Stimulated activated CD8-positive, alpha-beta memory T cell treated with anti-CD3 and anti-CD28 coated beads, Interleukin-4, amount 100 ng/mL, for 4 hours (primary cell): Measurements from ENCODE around the gene KLRD1.
"Not testable (repeated sequence)": the region's sequence is repeated elsewhere in the genome, so short reads cannot be mapped to it uniquely, and the experiment has no call there.

Source experiments
- DNase-seq, 2 donors: peaks; one replicate each; pipeline ENCODE4 v3.0.0-alpha.2; 2020; ENCODE audit warnings: low read depth in 2 of 2, low spot score in 1 of 2

Gene KLRD1

GRCh38 chr12:10368206-10369171 lies 60.8 kb downstream of the KLRD1 start:
- DNase-seq = no peak

GRCh38 chr12:10369557-10370415 lies 62.1 kb downstream of the KLRD1 start:
- no peak for DNase-seq

- DNase-seq = not testable (repeated sequence)
These were observed 64.3 kb downstream of the KLRD1 start for GRCh38 chr12:10371893-10372535.

- no peak for DNase-seq
These were observed 64.9 kb downstream of the KLRD1 start for GRCh38 chr12:10372559-10372958.

- DNase-seq = no peak
These were observed 67.0 kb downstream of the KLRD1 start for GRCh38 chr12:10374624-10375018.

- DNase-seq = not testable (repeated sequence)
These were observed 71.1 kb downstream of the KLRD1 start for GRCh38 chr12:10378737-10379136.
